ENCODE data around the gene CNNM2.

The CNNM2 gene

DNA sequence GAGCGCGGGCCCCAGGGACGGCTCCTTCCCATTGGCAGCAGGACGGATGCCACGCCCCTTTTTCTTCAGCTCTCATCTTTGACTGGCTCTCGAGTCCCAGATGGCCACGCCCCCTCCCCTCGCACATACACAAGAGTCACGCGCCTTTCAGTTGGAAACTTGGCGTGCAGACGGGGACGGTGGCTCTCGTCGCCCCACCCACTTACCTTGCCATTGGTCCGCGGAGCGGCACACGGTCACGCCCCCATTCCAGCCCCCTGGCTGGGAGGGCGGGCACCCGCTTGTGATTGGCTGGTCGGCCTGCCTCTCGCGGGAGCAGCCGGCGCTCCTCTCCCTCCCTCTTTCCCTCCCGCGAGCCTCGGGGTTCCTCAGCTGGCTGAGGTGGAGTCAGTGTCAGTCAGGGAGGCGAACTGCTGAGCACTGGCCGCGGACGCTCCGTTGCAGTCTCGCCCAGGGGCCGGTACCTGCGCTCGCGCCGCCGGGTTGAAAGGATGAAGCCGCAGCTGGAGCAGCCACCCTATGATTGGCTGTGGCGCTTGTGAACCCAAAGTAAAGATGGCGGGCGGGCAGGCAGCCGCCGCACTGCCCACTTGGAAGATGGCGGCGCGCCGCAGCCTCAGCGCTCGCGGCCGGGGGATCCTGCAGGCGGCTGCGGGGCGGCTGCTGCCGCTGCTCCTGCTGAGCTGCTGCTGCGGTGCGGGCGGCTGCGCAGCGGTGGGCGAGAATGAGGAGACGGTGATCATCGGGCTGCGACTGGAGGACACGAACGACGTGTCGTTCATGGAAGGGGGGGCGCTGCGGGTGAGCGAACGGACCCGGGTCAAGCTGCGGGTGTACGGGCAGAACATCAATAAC, at the start of gene CNNM2:
Gene CNNM2, plus strand, starts transcription at position 333 of the 855 bp plus-strand sequence. Its CDS starts 187 bp downstream, at position 520.
- DNase-seq (ENCODE audit: low read depth in 2 of 2): peak; percentile 99

DNA sequence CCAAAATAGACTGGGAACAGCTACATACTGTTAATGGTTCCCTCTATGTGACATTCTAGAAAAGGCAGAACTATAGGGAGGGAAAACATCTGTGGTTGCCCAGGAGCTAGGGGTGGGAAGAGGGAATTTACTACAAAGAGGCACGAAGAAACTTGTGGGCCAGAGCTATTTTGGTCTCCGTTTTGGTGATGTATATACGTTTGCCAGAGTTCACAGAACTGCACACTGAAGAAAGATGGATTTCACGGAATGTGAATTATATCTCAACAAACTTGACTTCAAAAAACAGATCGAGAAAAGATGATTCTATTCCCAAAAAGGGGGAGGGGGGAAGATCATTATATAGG, 49.2 kb upstream of the CNNM2 start:
- no peak for DNase-seq (ENCODE audit: low read depth in 2 of 2)

DNA sequence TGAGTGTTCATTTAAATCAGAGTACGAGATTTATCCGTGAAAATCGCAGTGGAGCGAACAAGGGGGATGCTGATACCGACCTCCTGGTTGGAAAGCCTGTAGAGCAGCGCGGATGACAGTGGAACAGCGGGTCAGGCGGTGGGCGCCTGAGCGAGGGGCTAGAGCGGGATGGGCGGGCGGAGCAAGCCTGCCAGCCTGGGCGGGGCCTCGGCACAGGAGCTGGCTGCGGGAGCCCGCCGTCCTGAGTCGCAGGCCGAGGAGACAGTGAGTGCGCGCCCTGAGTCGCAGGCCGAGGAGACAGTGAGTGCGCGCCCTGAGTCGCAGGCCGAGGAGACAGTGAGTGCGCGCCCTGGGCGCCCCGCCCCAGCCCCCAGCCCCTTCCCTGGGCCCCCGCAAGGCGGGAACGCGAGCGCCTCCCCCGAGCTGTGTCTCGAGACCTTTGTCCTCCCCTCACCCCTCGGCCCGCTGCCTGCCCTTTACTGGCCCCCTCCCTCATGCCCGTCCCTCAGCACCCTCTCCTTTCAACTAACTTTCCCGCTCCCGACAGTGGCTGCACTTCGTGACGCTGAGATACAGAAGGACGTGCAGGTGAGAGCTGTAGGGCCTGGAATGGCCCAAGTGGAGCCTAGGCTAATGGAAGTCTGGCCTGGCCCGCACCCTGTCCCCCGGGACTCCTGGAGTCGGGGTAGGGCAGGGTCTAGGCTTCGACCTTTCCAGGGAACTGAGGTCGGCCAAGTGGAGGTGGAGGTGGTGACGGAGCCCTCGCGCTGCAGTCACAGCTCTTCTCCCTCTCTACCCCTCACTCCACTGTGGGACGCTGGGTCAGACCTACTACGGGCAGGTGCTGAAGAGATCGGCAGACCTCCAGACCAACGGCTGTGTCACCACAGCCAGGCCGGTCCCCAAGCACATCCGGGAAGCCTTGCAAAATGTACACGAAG, 48.6 kb upstream of the CNNM2 start, which contains the start of gene AS3MT:
Gene AS3MT, plus strand, starts transcription at position 213 of the 941 bp plus-strand sequence. Its CDS starts 123 bp downstream, at position 336.
- no peak for DNase-seq (ENCODE audit: low read depth in 2 of 2)

DNA sequence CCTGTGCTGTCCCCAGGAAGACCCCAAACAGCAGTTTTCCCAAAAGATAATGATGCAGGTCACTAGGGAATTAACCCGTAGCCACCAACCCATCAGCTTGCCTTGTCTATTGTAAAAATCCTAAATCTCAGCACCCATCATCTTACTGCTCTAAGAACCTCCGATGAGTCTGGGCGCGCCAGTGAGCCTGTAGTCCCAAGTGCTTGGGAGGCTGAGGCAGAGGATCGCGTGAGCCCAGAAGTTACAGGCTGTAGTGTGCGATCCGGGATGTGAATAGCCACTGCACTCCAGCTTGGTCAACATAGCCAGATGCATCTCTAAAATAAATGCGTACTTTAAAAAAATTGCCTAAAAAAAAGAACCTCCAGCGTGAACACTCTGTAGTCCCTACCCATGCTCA, 47.9 kb upstream of the CNNM2 start:
- DNase-seq (ENCODE audit: low read depth in 2 of 2): no peak

DNA sequence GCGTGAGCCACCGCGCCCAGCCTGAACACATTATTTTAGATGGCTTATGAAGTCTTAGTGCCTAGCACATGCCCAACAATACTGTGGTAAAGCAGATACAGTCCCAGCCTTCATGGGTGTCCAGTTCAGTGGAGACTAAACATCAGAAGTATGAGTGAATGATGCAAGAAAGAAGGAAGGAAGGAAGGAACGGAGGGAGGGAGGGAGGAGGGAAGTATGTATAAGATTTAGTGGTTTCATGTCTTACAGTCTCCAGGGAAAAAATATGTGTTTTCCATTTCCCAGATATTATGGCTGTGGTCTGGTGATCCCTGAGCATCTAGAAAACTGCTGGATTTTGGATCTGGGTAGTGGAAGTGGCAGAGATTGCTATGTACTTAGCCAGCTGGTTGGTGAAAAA, 45.9 kb upstream of the CNNM2 start:
- DNase-seq (ENCODE audit: low read depth in 2 of 2): no peak

DNA sequence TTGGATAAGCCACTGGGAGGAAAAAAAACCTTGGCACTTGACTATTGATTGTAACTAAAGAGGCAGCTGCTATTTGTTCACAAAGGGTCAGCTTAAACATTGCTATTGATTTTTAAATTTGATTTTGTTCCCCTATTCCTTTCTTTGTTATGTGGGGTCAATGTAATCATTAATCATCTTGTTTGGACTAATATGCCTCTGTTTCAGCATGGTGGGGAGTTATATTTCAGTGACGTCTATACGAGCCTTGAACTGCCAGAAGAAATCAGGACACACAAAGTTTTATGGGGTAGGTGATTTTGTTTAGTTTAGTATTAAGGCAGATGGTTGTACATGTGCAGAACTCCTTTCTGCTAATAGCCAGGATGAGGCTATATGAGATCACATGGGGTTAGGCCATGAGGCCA, 41.3 kb upstream of the CNNM2 start:
- no peak for DNase-seq (ENCODE audit: low read depth in 2 of 2)

DNA sequence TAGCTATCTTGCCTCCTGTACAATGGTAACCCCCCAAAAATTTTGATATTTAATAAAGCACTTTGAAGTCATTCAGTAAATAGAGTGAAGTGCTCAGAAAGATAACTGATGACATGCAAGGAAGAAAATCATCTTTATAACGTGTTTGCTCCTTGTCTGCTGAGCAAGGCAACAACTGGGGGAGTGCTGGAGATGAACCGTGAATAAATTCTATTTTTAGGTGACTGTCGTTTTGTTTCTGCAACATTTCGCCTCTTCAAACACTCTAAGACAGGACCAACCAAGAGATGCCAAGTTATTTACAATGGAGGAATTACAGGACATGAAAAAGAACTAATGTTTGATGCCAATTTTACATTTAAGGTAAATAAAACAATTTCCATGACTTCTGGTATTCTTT, 39.5 kb upstream of the CNNM2 start:
- no peak for DNase-seq (ENCODE audit: low read depth in 2 of 2)

GRCh38 chr10:102880256-102880655, 37.8 kb upstream of the CNNM2 start:
- no peak for DNase-seq (ENCODE audit: low read depth in 2 of 2)

DNA sequence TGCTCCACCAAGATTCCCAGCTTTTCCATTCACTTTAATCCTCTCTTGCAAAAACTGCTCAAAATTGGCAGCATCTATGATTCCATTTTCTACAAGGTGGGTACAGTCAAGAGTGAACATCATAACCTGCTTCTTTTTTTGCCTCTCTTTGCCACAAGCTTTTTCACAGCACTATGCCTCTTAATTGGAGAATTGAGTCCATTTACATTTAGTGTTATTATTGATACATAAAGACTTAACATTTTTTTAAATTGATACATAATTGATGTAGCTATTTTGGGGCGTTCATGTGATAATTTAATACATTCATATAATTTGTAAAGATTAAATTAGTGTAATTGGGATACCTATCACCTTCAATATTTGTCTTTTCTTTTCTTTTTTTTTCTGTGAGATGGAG, 30.0 kb upstream of the CNNM2 start:
- no peak for DNase-seq (ENCODE audit: low read depth in 2 of 2)

GRCh38 chr10:102894466-102895213, 23.5 kb upstream of the CNNM2 start:
- DNase-seq (ENCODE audit: low read depth in 2 of 2): no peak

DNA sequence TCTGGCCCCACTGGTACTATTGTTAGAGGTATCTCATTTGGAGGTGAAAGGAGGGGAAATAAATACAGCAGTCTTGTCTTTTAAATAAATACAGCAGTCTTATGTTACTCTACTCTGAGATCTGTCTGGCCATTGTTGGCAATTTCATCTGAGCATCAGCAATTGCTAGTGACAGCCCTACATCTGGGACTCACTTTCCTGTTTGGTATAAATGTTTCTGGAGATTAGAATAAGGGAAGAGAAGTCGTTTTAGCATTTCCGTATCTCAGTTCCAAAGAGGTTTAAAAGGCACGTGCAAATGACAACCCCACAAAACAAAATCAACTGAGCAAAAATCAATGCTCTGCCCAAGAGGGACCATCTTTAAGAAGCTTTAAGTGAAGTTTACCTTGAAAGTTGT, 18.1 kb upstream of the CNNM2 start:
- no peak for DNase-seq (ENCODE audit: low read depth in 2 of 2)

GRCh38 chr10:102904346-102904745, 13.7 kb upstream of the CNNM2 start:
- no peak for DNase-seq (ENCODE audit: low read depth in 2 of 2)

- no peak for DNase-seq (ENCODE audit: low read depth in 2 of 2)
Observed at GRCh38 chr10:102906507-102906906, 11.6 kb upstream of the CNNM2 start.

DNA sequence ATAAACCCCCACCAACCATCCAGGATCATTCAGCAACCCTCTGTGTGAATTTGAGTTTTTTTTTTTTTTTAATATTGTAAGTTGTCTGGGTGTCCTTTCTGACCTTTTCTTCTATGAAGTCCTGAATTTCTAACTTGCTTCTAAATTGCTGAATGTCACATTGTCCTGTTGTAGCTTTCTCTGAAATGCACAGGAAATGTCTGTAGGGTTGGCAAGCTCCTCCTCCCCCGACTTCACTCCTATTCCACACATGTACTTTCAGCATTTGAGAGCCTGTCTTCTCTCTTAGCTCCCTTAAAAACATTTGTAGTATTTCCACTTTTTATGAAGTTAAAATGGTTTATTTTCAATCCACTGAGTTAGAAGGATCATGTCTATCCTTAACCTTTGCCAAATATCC, 3.3 kb upstream of the CNNM2 start:
- DNase-seq (ENCODE audit: low read depth in 2 of 2): no peak

GRCh38 chr10:102916173-102916572, 1.9 kb upstream of the CNNM2 start:
- no peak for DNase-seq (ENCODE audit: low read depth in 2 of 2)

- DNase-seq (ENCODE audit: low read depth in 2 of 2): peak; percentile 23 to 28
Observed at GRCh38 chr10:102917314-102917961, 656 bp upstream of the CNNM2 start.

GRCh38 chr10:102918817-102919245, 737 bp downstream of the CNNM2 start:
- no peak for DNase-seq (ENCODE audit: low read depth in 2 of 2)

DNA sequence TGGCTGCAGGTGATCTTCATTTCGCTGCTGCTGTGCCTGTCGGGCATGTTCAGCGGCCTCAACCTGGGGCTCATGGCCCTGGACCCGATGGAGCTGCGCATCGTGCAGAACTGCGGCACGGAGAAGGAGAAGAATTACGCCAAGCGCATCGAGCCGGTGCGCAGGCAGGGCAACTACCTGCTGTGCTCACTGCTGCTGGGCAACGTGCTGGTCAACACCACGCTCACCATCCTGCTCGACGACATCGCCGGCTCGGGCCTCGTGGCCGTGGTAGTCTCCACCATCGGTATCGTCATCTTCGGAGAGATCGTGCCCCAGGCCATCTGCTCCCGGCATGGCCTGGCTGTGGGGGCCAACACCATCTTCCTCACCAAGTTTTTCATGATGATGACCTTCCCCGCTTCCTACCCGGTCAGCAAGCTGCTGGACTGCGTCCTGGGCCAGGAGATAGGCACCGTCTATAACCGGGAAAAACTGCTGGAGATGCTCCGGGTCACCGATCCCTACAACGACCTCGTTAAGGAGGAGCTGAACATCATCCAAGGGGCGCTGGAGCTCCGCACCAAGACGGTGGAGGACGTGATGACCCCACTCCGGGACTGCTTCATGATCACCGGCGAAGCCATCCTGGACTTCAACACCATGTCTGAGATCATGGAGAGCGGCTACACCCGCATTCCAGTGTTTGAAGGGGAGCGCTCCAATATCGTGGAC, 1.3 kb downstream of the CNNM2 start:
- no peak for DNase-seq (ENCODE audit: low read depth in 2 of 2)

DNA sequence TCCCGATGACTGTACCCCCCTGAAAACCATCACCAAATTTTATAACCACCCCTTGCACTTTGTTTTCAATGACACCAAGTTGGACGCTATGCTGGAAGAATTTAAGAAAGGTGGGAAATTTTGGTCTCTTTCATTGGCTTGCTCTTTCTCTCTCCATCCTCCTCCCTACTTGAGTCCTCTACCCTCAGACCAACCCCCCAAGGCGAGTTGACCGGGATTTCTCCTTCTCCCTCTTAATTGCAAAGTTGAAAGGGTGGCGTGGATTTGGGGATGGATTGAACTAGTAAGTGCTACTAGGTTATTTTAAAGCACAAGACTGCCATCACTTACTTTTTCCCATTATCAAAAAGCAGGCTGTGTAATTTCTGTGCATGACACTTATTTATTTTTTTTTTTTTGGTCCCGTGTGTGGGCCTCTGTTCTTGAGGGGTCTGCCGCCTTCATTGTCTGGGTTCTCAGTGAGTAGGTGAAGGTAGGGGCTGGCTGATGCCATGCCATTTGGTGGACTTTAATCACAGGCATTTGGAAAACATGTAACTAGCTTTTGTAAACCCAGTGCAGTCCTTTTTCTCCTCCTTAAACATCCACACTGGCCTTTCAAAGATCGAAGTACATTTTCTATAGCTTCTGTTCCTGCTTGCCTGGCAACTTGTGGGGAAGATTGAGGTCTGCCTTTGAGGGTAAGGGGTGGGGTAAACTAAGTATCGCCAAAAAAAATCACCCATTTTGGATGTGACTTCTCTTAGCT, 2.1 kb downstream of the CNNM2 start:
- no peak for DNase-seq (ENCODE audit: low read depth in 2 of 2)

GRCh38 chr10:102923601-102924000, 5.5 kb downstream of the CNNM2 start:
- DNase-seq (ENCODE audit: low read depth in 2 of 2): no peak

All from fibroblast of skin of left quadriceps (primary cell).